ENCODE results near the gene GGA3. TPM values are rescaled to one million over a fixed set of nuclear protein-coding genes. Genes with fewer than 3 reads are reported as not detected.
A peak's percentile ranks its signal among the peaks of the same experiment; 100 is the strongest.
"Not testable (repeated sequence)": the region's sequence is repeated elsewhere in the genome, so short reads cannot be mapped to it uniquely, and the experiment has no call there.

GGA3 gene
- total RNA-seq, 2 experiments from 2014 or later: 63.7 to 72.0 TPM

- peak overlapping the region; percentile 92 for H3K4me3 Mint-ChIP-seq
- peaks cover 23% of the 10 kb centered on the region for H3K36me3 Mint-ChIP-seq
- peaks cover 21% of the 10 kb centered on the region for H3K4me1 Mint-ChIP-seq
- H3K27ac Mint-ChIP-seq: no peak overlapping the region
- peaks cover 4% of the 10 kb centered on the region for H3K27me3 Mint-ChIP-seq
- no peak for DNase-seq
- no peaks in the 10 kb centered on the region for H3K9me3 Mint-ChIP-seq
These were observed 25.8 kb upstream of the GGA3 start for GRCh38 chr17:75287221-75287620.

- Mint-ChIP-seq H3K4me3 (no peak overlapping the region), H3K36me3 (peaks cover 27% of the 10 kb centered on the region), H3K27ac (no peak overlapping the region), H3K4me1 (peaks cover 20% of the 10 kb centered on the region), H3K27me3 (peaks cover 4% of the 10 kb centered on the region), H3K9me3 (no peaks in the 10 kb centered on the region)
- no peak for DNase-seq
These were observed 23.7 kb upstream of the GGA3 start for GRCh38 chr17:75285123-75285522.

DNA sequence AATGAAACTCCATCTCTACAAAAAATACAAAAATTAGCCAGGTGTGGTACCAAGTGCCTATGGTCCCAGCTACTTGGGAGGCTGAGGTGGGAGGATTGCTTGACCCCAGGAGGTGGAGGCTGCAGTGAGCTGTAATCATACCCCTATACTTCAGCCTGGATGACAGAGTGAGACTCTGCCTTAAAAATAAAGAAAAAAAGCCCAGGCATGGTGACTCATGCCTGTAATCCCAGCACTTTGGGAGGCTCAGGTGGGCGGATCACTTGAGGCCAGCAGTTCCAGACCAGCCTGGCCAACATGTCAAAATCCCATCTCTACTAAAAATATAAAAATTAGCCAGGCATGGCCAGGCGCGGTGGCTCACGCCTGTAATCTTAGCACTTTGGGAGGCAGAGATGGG lies 18.8 kb upstream of the GGA3 start:
- not testable (repeated sequence) for H3K4me1 Mint-ChIP-seq, H3K27me3 Mint-ChIP-seq, DNase-seq, H3K27ac Mint-ChIP-seq, H3K9me3 Mint-ChIP-seq, H3K4me3 Mint-ChIP-seq
- peaks cover 19% of the 10 kb centered on the region for H3K36me3 Mint-ChIP-seq

DNA sequence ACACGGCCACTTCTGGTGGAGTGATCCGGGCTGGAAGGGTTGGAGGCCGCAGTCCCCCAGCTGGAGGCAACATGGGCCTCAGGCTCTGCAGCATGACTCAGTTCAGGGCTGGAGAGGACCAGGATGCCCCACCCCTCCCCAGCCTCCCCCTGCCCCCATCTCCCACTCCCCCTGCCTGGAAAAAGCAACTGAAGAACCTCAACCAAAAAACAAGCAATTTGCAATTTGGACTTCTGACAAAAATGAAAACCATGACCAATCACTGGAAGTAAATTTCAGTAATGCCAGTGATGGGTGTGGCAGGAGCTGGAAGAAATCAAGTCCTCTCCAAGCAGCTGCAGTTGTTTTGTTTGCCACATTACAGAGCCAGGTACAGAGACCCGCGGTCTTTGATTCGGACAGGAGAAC lies 16.3 kb upstream of the GGA3 start:
- Mint-ChIP-seq H3K27me3 (no peaks in the 10 kb centered on the region), H3K4me3 (no peak overlapping the region), H3K36me3 (peaks cover 24% of the 10 kb centered on the region), H3K27ac (no peak overlapping the region), H3K9me3 (no peaks in the 10 kb centered on the region), H3K4me1 (peaks cover 13% of the 10 kb centered on the region)
- no peak for DNase-seq

GRCh38 chr17:75273977-75274708 lies 12.7 kb upstream of the GGA3 start:
- Mint-ChIP-seq H3K27me3 (no peaks in the 10 kb centered on the region), H3K36me3 (peaks cover 29% of the 10 kb centered on the region), H3K9me3 (no peaks in the 10 kb centered on the region), H3K27ac (peak overlapping the region; percentile 22), H3K4me1 (peaks cover 27% of the 10 kb centered on the region), H3K4me3 (no peak overlapping the region)
- DNase-seq: no peak

- peaks cover 26% of the 10 kb centered on the region for H3K36me3 Mint-ChIP-seq
- H3K4me3 Mint-ChIP-seq: peak overlapping the region; percentile 90
- H3K27ac Mint-ChIP-seq: peak overlapping the region; percentile 69
- no peaks in the 10 kb centered on the region for H3K9me3 Mint-ChIP-seq
- no peak for DNase-seq
- no peaks in the 10 kb centered on the region for H3K27me3 Mint-ChIP-seq
- peaks cover 34% of the 10 kb centered on the region for H3K4me1 Mint-ChIP-seq
These were observed 11.4 kb upstream of the GGA3 start for GRCh38 chr17:75272848-75273184.

DNA sequence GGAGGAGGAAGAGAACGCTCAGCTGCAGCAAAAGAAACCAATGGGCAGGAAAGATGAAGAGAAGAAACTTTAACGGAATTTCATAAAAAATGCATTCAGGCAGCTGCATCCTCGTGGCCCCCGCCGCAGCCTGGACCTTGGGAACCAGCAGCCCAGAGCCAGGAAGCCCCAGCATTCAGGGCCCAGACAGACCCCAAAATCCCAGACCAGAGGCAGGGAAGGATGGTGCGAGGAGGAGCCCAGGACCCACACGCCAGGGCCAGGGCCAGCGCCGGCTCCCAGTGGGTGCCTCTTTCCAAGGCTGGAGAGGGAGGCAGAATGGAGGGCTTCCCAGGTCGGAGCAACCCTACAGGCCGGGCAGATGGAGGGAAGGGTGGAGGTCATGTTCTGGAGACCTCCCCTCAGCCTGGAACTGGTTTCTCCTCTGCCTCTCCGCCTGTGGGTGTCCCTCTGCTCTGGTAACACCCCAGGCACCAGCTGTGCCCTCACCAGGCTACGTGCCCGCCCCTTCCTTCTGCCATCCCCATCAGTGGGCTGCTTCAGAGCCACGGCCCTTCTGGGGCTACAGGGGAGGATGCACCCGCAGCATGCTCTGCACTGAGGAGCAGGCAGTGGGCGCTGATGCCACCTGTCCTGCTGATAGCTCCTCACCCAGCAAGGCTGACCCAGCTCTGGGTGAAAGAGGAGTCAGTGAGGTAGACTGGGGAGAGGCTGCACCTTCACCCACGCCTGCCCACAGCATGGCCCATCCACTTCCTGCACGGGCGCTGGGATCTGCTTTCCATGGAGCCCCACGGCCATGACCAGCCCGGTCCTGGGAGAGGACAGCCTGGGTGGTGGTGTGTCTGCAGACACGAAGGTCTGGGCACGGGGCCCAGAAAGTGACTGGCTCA lies 10.8 kb upstream of the GGA3 start:
- Mint-ChIP-seq H3K9me3 (no peaks in the 10 kb centered on the region), H3K27me3 (no peaks in the 10 kb centered on the region), H3K4me3 (peak overlapping the region; percentile 90), H3K27ac (peak overlapping the region; percentile 89), H3K36me3 (peaks cover 26% of the 10 kb centered on the region), H3K4me1 (peaks cover 35% of the 10 kb centered on the region)
- peak; percentile 20 for DNase-seq

DNA sequence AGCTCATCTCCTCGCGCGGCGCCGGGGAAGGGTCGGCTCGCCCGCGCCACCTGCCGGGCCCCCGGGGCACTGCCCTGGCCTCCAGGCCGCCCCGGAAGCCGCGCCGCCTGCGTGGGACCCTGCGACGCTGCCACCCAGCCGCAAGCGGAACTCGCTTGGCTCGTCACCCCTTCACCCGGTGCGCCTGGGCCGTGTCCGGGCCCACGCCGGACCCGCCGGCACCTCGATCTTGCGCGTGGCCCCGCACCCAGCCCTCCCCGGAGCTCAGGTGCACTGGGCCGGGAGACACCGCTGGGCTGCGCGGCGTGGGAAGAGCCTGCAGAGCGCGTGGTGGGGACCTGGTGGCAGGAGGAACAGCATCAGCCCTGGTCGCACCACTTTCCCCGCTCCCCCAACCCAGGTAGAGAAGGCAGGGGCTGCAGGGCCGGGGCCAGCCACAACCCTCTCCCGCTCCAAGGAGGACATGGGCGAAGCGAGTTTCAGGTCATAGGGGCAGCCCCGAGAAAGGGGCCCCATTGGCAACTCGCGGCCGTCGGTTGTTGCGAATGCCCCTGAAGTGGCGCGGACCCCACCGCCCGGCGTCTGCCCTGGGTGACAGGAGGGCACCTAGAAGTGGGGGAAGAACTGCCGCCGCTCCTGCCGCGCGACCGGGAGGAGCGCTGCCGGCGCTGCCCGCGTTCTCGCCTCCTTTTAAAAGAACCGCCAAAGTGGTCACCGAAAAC lies 10.0 kb upstream of the GGA3 start:
- H3K4me1 Mint-ChIP-seq: peaks cover 37% of the 10 kb centered on the region
- no peaks in the 10 kb centered on the region for H3K27me3 Mint-ChIP-seq
- H3K27ac Mint-ChIP-seq: peak overlapping the region; percentile 89
- no peaks in the 10 kb centered on the region for H3K9me3 Mint-ChIP-seq
- peak overlapping the region; percentile 90 for H3K4me3 Mint-ChIP-seq
- DNase-seq: peak; percentile 95
- peaks cover 29% of the 10 kb centered on the region for H3K36me3 Mint-ChIP-seq

GRCh38 chr17:75270966-75271232 lies 9.5 kb upstream of the GGA3 start, which contains the start of gene MIF4GD:
Gene MIF4GD, minus strand, starts transcription at chr17:75271231. Its CDS starts 1,036 bp downstream, at chr17:75270195.
- Mint-ChIP-seq H3K36me3 (peaks cover 30% of the 10 kb centered on the region), H3K27me3 (no peaks in the 10 kb centered on the region), H3K27ac (peak within 1 kb of the TSS; percentile 89), H3K4me1 (peaks cover 37% of the 10 kb centered on the region), H3K9me3 (no peaks in the 10 kb centered on the region), H3K4me3 (peak within 1 kb of the TSS; percentile 90)
- DNase-seq: no peak

DNA sequence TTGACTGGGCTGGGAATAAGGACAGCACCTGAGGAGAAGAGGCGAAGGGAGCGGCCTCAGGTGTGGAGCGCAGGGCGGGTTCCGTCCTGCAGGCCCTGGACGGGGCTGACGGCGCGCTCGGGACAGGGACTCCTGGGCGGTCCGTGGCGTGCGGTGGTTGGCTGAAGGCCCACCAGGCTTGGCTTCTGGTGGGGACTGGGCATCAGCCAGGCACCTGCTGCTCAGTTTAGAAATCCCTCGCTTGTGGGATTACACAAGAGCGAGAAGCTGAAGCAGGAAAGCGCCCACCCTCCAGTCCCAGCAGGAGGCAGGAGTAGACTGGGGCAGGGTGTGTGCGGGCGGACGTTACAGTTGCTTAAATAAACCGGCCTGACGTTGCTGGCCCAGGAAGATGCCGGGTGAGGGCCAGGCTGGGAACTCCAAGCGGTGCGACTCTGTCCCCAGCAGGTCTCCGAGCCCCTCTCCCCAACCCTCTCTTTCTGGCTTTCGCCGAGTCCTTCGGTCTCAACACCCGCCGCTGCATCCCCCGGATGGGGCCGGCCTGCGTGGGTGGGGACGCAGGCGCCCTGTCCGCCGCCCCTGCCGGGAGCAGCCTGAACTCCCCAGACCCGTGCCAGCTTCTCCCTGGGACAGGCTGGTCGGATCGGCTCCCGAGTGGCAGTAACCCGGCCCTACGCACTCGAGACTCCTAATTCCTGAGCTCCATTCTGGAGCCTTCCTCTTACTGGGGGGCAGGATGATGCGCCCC lies 9.0 kb upstream of the GGA3 start:
- Mint-ChIP-seq H3K4me1 (peaks cover 37% of the 10 kb centered on the region), H3K9me3 (no peaks in the 10 kb centered on the region), H3K36me3 (peaks cover 32% of the 10 kb centered on the region), H3K27ac (peak overlapping the region; percentile 82), H3K27me3 (no peaks in the 10 kb centered on the region), H3K4me3 (peak overlapping the region; percentile 85)
- DNase-seq: peak; percentile 77

DNA sequence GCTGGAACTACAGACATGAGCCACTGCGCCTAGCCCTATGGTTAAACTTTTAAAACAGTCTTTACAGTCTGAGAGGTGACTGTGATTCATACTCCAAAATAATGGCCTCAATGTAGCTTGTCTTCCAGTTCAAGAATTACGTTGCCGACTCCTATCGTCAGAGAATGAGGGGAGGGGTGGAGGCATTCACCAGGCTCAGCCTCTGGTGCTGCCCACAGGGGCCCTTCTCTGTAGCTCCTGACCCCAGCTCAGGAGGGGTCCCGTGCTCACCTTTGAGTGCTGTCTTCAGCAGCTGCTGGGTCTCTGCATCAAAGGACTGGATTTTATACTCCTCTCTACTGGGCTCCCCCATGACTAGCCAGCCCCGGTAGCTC lies 8.4 kb upstream of the GGA3 start:
- H3K36me3 Mint-ChIP-seq: peaks cover 30% of the 10 kb centered on the region
- H3K27me3 Mint-ChIP-seq: no peaks in the 10 kb centered on the region
- peak overlapping the region; percentile 85 for H3K4me3 Mint-ChIP-seq
- no peak for DNase-seq
- H3K27ac Mint-ChIP-seq: peak overlapping the region; percentile 82
- no peaks in the 10 kb centered on the region for H3K9me3 Mint-ChIP-seq
- peaks cover 34% of the 10 kb centered on the region for H3K4me1 Mint-ChIP-seq

- Mint-ChIP-seq H3K27me3 (no peaks in the 10 kb centered on the region), H3K9me3 (no peaks in the 10 kb centered on the region), H3K4me1 (peaks cover 32% of the 10 kb centered on the region), H3K4me3 (no peak overlapping the region), H3K36me3 (peaks cover 27% of the 10 kb centered on the region), H3K27ac (peak overlapping the region; percentile 26)
- no peak for DNase-seq
These were observed 6.2 kb upstream of the GGA3 start for GRCh38 chr17:75267411-75268232.

DNA sequence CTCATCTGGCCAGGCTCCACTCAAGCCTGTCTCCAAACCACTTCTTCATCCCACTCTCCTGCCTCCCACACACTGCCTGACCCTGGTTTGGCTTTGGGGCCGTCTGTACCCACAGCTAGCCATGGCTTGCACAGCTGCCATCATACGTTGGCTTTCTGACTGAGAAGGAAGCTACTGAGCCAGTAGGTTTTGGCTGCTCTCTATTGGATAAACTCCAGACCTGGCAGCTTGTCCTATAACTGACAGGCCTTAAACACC lies 5.7 kb upstream of the GGA3 start:
- no peak for DNase-seq
- Mint-ChIP-seq H3K27me3 (no peaks in the 10 kb centered on the region), H3K27ac (no peak overlapping the region), H3K36me3 (peaks cover 25% of the 10 kb centered on the region), H3K4me3 (peak overlapping the region; percentile 20), H3K9me3 (no peaks in the 10 kb centered on the region), H3K4me1 (peaks cover 32% of the 10 kb centered on the region)
